GM18507 (cell line): ENCODE data around the gene GGT5.
"Not testable (repeated sequence)": the region's sequence is repeated elsewhere in the genome, so short reads cannot be mapped to it uniquely, and the experiment has no call there.

Experiments used
- DNase-seq: peaks from one replicate; pipeline ENCODE4 v3.0.0; 2011; ENCODE audit warnings: low read depth; ENCODE audit not compliant: insufficient read length; ENCODE audit errors: extremely low spot score
- FAIRE-seq: peaks from 2 replicates; lab custom pipeline; 2011; peaks lifted over from hg19 to GRCh38; lab: Jason Lieb, UNC

GGT5 gene

GRCh38 chr22:24265734-24266133 is 20.9 kb upstream of the GGT5 start:
- DNase-seq (no peak), FAIRE-seq (no peak)

GRCh38 chr22:24264329-24264896 is 19.5 kb upstream of the GGT5 start:
- DNase-seq, FAIRE-seq: not testable (repeated sequence)

- not testable (repeated sequence) for FAIRE-seq, DNase-seq
Observed at GRCh38 chr22:24263479-24263878, 18.6 kb upstream of the GGT5 start.

GRCh38 chr22:24262185-24262749 is 17.4 kb upstream of the GGT5 start:
- not testable (repeated sequence) for FAIRE-seq, DNase-seq

GRCh38 chr22:24259459-24259858 is 14.6 kb upstream of the GGT5 start:
- not testable (repeated sequence) for FAIRE-seq
- peak; percentile 14 for DNase-seq

GRCh38 chr22:24256736-24257135 is 11.9 kb upstream of the GGT5 start:
- FAIRE-seq, DNase-seq: not testable (repeated sequence)

- DNase-seq, FAIRE-seq: not testable (repeated sequence)
Observed at GRCh38 chr22:24256136-24256535, 11.3 kb upstream of the GGT5 start.

GRCh38 chr22:24253126-24253525 is 8.2 kb upstream of the GGT5 start:
- not testable (repeated sequence) for DNase-seq, FAIRE-seq

- DNase-seq, FAIRE-seq: not testable (repeated sequence)
Observed at GRCh38 chr22:24251286-24251685, 6.4 kb upstream of the GGT5 start.

GRCh38 chr22:24249413-24249812 is 4.5 kb upstream of the GGT5 start:
- FAIRE-seq, DNase-seq: not testable (repeated sequence)

- not testable (repeated sequence) for FAIRE-seq, DNase-seq
Observed at GRCh38 chr22:24248611-24249010, 3.7 kb upstream of the GGT5 start.

GRCh38 chr22:24247564-24248344 is 2.9 kb upstream of the GGT5 start:
- FAIRE-seq = no peak
- peak; percentile 66 for DNase-seq

GRCh38 chr22:24247011-24247507 is 2.2 kb upstream of the GGT5 start:
- DNase-seq = no peak
- FAIRE-seq = no peak

GRCh38 chr22:24245584-24246561 is 991 bp upstream of the GGT5 start:
- not testable (repeated sequence) for FAIRE-seq, DNase-seq

- DNase-seq (no peak), FAIRE-seq (no peak)
Observed at GRCh38 chr22:24244144-24244787, 616 bp downstream of the GGT5 start.

- not testable (repeated sequence) for FAIRE-seq, DNase-seq
Observed at GRCh38 chr22:24243417-24243816, 1.5 kb downstream of the GGT5 start.

GRCh38 chr22:24240985-24241692 is 3.7 kb downstream of the GGT5 start:
- not testable (repeated sequence) for DNase-seq, FAIRE-seq

- FAIRE-seq (no peak), DNase-seq (no peak)
Observed at GRCh38 chr22:24240381-24240780, 4.5 kb downstream of the GGT5 start.
